Stomach (tissue), 4 donors: ENCODE data around the gene ACAD8.

Source experiments
- CTCF ChIP-seq, 7 experiments: fragments of 450-650 bp in 4 of 7; fragments of 200-600 bp in 3 of 7; sonication (generic) in 3 of 7; IDR thresholded peaks; one replicate each; pipeline ENCODE4 v1.5.1; 2016 to 2019; ENCODE audit warnings: antibody characterized with exemption in 7 of 7, control low read depth in 2 of 7, mild to moderate bottlenecking in 1 of 7
- POLR2A ChIP-seq, 4 donors: fragments of 450-650 bp; IDR thresholded peaks; one replicate each; pipeline ENCODE4 v1.6.1; 2016; ENCODE audit warnings: antibody characterized with exemption in 4 of 4, control low read depth in 2 of 4, mild to moderate bottlenecking in 1 of 4, moderate library complexity in 1 of 4
- POLR2AphosphoS5 ChIP-seq, 3 donors: sonication (generic); formaldehyde crosslinking; IDR thresholded peaks; one replicate each; pipeline ENCODE4 v1.6.1; 2016; ENCODE audit warnings: antibody characterized with exemption in 3 of 3

- TF ChIP-seq CTCF (IDR thresholded peaks at IDR 0.05) (no peak), POLR2A (IDR thresholded peaks at IDR 0.05) (no peak), POLR2AphosphoS5 (IDR thresholded peaks at IDR 0.05) (no peak)
These were observed 18.6 kb downstream of the ACAD8 start for GRCh38 chr11:134271978-134272377.
